GM12865 (cell line): Measurements from ENCODE around the gene L1CAM.

Experiments used
- DNase-seq: peaks from one replicate; pipeline ENCODE4 v3.0.0; 2010; ENCODE audit warnings: low read depth
- H3K4me3 ChIP-seq: 2 replicates; pipeline ENCODE4 v1.5.1; 2011; ENCODE audit warnings: mild to moderate bottlenecking, low read depth, low read length, control low read depth
- TF ChIP-seq, protein P1 (sequence below): IDR thresholded peaks from 2 replicates; pipeline ENCODE4 v1.5.1; 2011; ENCODE audit warnings: low read length, control low read depth, low read depth, inconsistent platforms; ENCODE audit not compliant: insufficient read depth; ENCODE audit errors: missing control alignments

L1CAM gene

DNA sequence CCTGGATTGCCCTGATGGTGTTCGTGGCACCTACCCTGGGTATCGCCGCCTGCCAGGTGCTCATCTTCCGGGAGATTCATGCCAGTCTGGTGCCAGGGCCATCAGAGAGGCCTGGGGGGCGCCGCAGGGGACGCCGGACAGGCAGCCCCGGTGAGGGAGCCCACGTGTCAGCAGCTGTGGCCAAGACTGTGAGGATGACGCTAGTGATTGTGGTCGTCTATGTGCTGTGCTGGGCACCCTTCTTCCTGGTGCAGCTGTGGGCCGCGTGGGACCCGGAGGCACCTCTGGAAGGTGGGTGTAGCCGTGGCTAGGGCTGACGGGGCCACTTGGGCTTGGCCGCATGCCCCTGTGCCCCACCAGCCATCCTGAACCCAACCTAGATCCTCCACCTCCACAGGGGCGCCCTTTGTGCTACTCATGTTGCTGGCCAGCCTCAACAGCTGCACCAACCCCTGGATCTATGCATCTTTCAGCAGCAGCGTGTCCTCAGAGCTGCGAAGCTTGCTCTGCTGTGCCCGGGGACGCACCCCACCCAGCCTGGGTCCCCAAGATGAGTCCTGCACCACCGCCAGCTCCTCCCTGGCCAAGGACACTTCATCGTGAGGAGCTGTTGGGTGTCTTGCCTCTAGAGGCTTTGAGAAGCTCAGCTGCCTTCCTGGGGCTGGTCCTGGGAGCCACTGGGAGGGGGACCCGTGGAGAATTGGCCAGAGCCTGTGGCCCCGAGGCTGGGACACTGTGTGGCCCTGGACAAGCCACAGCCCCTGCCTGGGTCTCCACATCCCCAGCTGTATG, 20.3 kb upstream of the L1CAM start:
- TF ChIP-seq, protein P1, sequence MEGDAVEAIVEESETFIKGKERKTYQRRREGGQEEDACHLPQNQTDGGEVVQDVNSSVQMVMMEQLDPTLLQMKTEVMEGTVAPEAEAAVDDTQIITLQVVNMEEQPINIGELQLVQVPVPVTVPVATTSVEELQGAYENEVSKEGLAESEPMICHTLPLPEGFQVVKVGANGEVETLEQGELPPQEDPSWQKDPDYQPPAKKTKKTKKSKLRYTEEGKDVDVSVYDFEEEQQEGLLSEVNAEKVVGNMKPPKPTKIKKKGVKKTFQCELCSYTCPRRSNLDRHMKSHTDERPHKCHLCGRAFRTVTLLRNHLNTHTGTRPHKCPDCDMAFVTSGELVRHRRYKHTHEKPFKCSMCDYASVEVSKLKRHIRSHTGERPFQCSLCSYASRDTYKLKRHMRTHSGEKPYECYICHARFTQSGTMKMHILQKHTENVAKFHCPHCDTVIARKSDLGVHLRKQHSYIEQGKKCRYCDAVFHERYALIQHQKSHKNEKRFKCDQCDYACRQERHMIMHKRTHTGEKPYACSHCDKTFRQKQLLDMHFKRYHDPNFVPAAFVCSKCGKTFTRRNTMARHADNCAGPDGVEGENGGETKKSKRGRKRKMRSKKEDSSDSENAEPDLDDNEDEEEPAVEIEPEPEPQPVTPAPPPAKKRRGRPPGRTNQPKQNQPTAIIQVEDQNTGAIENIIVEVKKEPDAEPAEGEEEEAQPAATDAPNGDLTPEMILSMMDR: no peak
- DNase-seq: no peak
- no peak overlapping the region for H3K4me3 ChIP-seq

DNA sequence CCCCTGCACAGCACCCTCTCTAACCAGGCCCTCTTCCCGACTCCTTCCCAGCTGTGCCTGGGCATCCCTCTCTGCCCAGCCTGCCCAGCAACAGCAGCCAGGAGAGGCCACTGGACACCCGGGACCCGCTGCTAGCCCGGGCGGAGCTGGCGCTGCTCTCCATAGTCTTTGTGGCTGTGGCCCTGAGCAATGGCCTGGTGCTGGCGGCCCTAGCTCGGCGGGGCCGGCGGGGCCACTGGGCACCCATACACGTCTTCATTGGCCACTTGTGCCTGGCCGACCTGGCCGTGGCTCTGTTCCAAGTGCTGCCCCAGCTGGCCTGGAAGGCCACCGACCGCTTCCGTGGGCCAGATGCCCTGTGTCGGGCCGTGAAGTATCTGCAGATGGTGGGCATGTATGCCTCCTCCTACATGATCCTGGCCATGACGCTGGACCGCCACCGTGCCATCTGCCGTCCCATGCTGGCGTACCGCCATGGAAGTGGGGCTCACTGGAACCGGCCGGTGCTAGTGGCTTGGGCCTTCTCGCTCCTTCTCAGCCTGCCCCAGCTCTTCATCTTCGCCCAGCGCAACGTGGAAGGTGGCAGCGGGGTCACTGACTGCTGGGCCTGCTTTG, 19.6 kb upstream of the L1CAM start:
- no peak overlapping the region for H3K4me3 ChIP-seq

DNA sequence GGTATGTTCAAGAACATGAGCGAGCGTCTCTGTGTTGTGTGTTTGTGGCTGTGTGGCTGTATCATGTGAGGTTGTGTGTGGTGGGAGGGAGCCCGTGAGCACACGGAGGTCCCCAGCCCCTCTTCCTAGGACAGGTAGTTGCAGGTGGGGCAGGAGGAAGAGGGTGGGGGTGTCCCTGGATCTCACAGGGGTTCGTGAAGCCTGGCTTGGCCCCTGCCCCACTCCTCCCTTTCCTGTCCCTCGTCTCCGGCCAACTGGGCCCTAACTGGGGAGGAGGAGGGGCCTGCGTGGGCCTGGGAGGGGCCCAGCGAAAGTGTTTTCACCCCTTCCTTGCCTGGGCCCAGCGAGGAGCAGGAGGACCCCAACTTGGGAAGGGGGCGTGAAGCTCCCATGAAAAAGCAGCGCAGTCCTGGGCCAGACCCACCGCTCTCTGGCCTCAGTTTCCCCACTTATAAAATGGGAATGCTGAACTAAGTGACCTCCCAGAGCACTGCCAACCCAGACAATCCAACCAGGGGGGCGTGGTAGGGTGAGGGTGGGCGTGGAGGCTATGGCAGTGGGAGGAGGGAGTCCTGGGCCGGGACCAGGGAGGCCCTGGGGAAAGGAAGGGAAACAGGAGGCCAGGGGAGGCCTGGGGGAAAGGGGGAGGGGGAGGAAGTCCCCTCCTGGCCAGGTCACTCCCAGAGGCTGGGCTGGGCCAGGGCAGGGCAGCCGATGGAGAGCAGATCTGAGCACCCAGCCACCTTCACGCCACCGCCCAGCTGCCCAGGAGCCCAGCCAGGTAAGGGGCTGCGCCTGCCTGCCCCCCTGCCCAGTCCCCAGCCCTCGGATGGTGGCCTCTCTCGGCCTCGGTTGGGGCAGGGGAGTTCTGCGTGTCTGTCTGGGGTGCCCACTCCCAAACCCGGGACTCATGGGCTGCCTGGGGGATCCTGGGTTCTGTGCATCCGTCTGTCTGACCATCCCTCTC, 18.3 kb upstream of the L1CAM start, which contains the start of gene AVPR2:
Gene AVPR2 (plus strand): TSS at position 683 of the 967 bp plus-strand sequence. CDS start 473 bp downstream, outside the sequence.
- no peak within 1 kb of the TSS for H3K4me3 ChIP-seq
- TF ChIP-seq, protein P1: no peak
- DNase-seq: no peak

More for the DNA sequence above, 19.6 kb upstream of the L1CAM start:
- TF ChIP-seq, protein P1: no peak
- no peak for DNase-seq

DNA sequence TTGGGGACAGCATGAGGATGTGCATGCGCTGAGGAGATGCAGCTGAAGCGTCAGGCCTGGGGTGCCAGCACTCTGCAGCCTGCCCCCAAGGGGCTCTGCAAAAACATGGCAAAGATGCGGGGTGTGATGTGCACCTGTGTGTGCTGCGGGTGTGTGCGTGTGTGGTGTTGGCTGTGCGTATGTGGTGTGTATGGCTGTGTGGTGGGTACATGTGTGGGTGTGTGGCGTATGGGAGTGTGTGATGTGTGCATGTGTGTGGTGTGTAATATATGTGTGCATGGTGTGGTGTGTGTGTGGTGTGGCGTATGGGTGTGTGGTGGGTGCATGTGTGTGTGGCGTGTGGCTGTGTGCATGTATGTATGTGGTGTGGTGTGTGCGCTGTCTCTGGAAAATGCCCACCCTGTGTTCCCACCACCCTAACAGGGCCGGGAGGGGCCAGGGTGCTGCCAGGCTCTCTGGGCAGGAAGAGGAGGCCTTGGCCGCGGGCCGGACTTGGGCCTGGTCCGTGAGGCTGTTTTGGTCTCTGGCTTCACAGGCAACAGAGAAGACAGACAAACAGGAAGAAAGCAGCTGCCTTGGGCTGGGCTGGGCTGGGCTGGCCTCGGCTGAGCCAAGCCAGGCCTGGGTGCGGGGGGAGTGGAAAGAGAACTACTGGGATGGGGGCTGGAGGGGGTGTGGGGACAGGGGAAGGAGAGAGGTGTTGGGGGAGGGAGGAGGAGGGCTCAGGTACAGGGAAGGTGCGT, 17.4 kb upstream of the L1CAM start:
- DNase-seq: no peak
- H3K4me3 ChIP-seq: no peak overlapping the region
- TF ChIP-seq, protein P1: no peak

DNA sequence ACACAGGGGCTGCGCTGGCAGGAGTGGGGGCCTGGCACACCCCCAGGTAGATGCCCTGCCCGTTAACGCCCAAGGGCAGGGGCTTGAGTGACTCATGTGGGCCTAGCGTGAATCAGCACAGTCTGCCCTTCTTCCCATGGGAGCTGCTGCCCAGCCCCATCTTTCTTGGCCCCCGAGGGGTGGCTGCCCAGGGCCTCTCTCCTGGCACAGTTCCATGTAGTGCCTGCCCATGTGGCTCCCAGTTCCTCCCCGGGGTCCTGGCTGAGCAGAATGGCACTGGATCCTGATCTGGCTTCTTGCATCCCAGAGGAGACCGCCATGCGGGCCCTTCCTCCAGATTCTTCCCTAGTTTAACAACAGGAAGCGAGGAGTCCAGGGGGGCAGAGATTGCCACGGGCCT, 16.4 kb upstream of the L1CAM start:
- H3K4me3 ChIP-seq: no peak overlapping the region
- TF ChIP-seq, protein P1: no peak
- DNase-seq: no peak

DNA sequence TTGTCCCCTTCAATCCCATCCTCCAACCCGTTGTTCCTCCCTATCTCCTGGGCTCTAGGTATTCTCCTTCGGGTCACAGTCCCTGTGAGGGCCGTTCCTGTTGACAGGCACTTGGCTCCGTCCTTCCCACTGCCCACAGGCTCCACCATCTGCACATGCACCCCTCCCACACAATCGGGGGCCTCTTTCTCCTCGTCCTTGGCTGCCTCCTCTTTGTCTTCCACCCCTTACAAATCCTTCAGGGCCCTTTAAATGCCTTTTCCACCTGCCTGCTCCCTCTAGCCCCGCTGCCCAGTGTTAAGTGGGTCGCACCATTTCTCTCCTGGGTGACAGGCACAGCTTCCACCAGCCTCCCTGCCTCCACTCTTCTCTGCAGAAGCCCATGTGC, 15.8 kb upstream of the L1CAM start:
- TF ChIP-seq, protein P1: no peak
- DNase-seq: no peak
- no peak overlapping the region for H3K4me3 ChIP-seq
